GM12878 (cell line): ENCODE data around the gene NFATC1. TPM values are rescaled to one million over a fixed set of nuclear protein-coding genes. Genes with fewer than 3 reads are reported as not detected.
A peak's percentile ranks its signal among the peaks of the same experiment; 100 is the strongest.

Source experiments
- EGR1 ChIP-seq, 2 experiments: IDR thresholded peaks; 1 replicate in 1 of 2; 2 replicates in 1 of 2; pipeline ENCODE4 v1.6.1; 2011 to 2012; ENCODE audit warnings: low read depth in 2 of 2, low read length in 2 of 2, borderline replicate concordance in 1 of 2, mild to moderate bottlenecking in 1 of 2, moderate library complexity in 1 of 2
- EP300 ChIP-seq, 2 experiments: fragments of 150-350 bp in 1 of 2; IDR thresholded peaks; 2 replicates each; pipeline ENCODE4 v1.6.1; 2011 to 2012; ENCODE audit warnings: low read depth in 2 of 2, low read length in 2 of 2, borderline replicate concordance in 1 of 2, improper control_type of control experiment in 1 of 2, inconsistent platforms in 1 of 2; ENCODE audit not compliant: control insufficient read depth in 1 of 2
- MTA2 ChIP-seq: fragments of 450-650 bp; IDR thresholded peaks from 2 replicates; pipeline ENCODE4 v1.6.1; 2016; ENCODE audit warnings: low read depth, mild to moderate bottlenecking, moderate library complexity
- MYB ChIP-seq: fragments of 150-350 bp; IDR thresholded peaks from 2 replicates; pipeline ENCODE4 v1.6.1; 2014; ENCODE audit warnings: mild to moderate bottlenecking, low read depth, low read length, borderline replicate concordance
- NFIC ChIP-seq: IDR thresholded peaks from 2 replicates; pipeline ENCODE4 v1.6.1; 2012; ENCODE audit warnings: low read depth, mild to moderate bottlenecking, inconsistent platforms, low read length, moderate library complexity
- RELA ChIP-seq: fragments of 450-650 bp; IDR thresholded peaks from 2 replicates; pipeline ENCODE4 v1.8.0; 2014; ENCODE audit warnings: borderline replicate concordance; ENCODE audit not compliant: partially characterized antibody
- SREBF1 ChIP-seq: IDR thresholded peaks from 2 replicates; pipeline ENCODE4 v1.6.1; 2012; ENCODE audit warnings: mild to moderate bottlenecking, low read length
- SRF ChIP-seq, 2 experiments: IDR thresholded peaks; 2 replicates each; pipeline ENCODE4 v1.6.1; 2011; ENCODE audit warnings: low read depth in 2 of 2, low read length in 2 of 2, mild to moderate bottlenecking in 1 of 2, moderate library complexity in 1 of 2
- TAF1 ChIP-seq: IDR thresholded peaks from 2 replicates; pipeline ENCODE4 v1.6.1; 2011; ENCODE audit warnings: mild to moderate bottlenecking, low read depth, low read length, borderline replicate concordance
- TCF3 ChIP-seq: IDR thresholded peaks from 2 replicates; pipeline ENCODE4 v1.6.1; 2012; ENCODE audit warnings: low read depth, mild to moderate bottlenecking, low read length, borderline replicate concordance; ENCODE audit not compliant: insufficient read depth
- TCF7 ChIP-seq: IDR thresholded peaks from 2 replicates; pipeline ENCODE4 v1.6.1; 2014; ENCODE audit warnings: antibody characterized with exemption, borderline replicate concordance
- WRNIP1 ChIP-seq: IDR thresholded peaks from 2 replicates; pipeline ENCODE4 v1.6.1; 2011; ENCODE audit warnings: low read depth, low read length, improper control_type of control experiment, borderline replicate concordance
- ZNF24 ChIP-seq: fragments of 450-650 bp; IDR thresholded peaks from 2 replicates; pipeline ENCODE4 v1.6.1; 2017; ENCODE audit warnings: antibody characterized with exemption, mild to moderate bottlenecking
- ZSCAN29 ChIP-seq: fragments of 450-650 bp; IDR thresholded peaks from 2 replicates; pipeline ENCODE4 v1.6.1; 2017; ENCODE audit warnings: mild to moderate bottlenecking, moderate library complexity
- polyA plus RNA-seq, 11 experiments: library from polyadenylated mRNA; depleted of rRNA in 4 of 11; unstranded in 6 of 11; stranded (reverse) in 5 of 11; fragments of >200 nt; fragmentation: Nextera tagmentation in 4 of 11; fragmentation: Illumina TruSeq in 1 of 11; extraction: Ambion mirVana in 4 of 11; extraction: Trizol in 1 of 11; gene quantifications; 1 replicate in 1 of 11; 2 replicates in 10 of 11; pipeline versions ENCODE4 v1.2.1 to v1.2.3, GENCODE V29; 2011 to 2016; ENCODE audit warnings: inconsistent platforms in 2 of 11, missing spikeins in 2 of 11, low read depth in 1 of 11
- total RNA-seq, 4 experiments: library from RNA; depleted of rRNA in 3 of 4; stranded (reverse); fragments of >200 nt in 3 of 4; fragmentation: Illumina TruSeq in 1 of 4; extraction: Trizol in 1 of 4; gene quantifications; 2 replicates each; pipeline versions ENCODE4 v1.2.1 to v1.2.3, GENCODE V29; 2013 to 2021
- TF ChIP-seq, protein P1 (sequence below): fragments of 450-650 bp; IDR thresholded peaks from 2 replicates; pipeline ENCODE4 v1.6.1; 2017; ENCODE audit warnings: mild to moderate bottlenecking, moderate library complexity
- TF ChIP-seq, protein P2 (sequence below): fragments of 150-350 bp; IDR thresholded peaks from 2 replicates; pipeline ENCODE4 v1.6.1; 2014; ENCODE audit warnings: mild to moderate bottlenecking, low read depth, low read length
- TF ChIP-seq, protein P3 (sequence below): IDR thresholded peaks from 2 replicates; pipeline ENCODE4 v1.6.1; 2011; ENCODE audit warnings: mild to moderate bottlenecking, low read depth, low read length, moderate library complexity; ENCODE audit not compliant: insufficient replicate concordance
- TF ChIP-seq, protein P4 (sequence below): fragments of 450-650 bp; IDR thresholded peaks from 2 replicates; pipeline ENCODE4 v1.6.1; 2014; ENCODE audit warnings: mild to moderate bottlenecking
- TF ChIP-seq, protein P5 (sequence below): fragments of 450-650 bp; conservative IDR thresholded peaks from 2 replicates; pipeline ENCODE4 v1.6.1; 2017; ENCODE audit warnings: mild to moderate bottlenecking, moderate library complexity

NFATC1 gene
- total and polyA plus RNA-seq, 10 of the 15 experiments (the other 5 are each of a cell fraction or from before 2014, with no cell fraction given) = 0.84 to 20.8 (median 5.1) TPM

DNA sequence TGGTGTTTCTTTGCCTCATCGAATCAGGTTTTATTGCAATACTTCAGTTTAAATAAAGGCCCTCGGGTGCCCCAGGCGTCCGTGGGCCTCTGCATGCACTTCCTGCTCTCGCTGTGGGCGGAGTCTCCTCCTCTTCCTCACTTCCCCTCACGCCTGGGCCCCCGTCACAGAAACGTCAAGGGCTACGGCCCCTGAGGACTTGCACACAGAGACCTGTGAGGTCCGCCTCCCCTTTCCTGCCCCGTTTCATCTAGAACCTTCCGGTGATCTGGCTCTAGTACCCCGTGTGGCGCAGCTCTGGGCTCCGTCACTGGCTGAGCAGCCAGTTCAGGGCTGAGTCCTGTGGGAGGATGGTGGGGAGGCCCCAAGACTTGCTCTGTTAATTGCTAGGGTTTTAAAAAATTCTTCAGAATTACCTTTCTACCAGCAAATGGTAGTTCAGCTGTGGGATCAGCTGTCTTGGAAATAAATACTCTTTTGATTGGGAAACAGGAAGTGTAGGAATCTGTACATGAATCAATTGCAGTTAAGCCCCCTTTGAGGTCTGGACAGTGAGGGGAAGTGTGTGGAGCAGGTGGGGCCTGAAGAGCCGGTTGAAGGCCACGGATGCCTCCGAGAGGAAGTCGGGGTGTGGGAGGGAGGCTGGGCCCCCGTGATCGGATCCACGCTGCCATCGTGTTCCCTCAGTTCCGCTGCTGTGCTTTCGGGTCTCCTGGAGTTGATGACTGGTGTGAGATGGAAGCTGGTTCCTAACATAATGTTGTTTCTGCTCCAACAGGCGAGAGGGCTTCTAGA, 10.2 kb downstream of the NFATC1 start (continued):
- no peak for TF ChIP-seq ZNF24
- TF ChIP-seq, protein P1, sequence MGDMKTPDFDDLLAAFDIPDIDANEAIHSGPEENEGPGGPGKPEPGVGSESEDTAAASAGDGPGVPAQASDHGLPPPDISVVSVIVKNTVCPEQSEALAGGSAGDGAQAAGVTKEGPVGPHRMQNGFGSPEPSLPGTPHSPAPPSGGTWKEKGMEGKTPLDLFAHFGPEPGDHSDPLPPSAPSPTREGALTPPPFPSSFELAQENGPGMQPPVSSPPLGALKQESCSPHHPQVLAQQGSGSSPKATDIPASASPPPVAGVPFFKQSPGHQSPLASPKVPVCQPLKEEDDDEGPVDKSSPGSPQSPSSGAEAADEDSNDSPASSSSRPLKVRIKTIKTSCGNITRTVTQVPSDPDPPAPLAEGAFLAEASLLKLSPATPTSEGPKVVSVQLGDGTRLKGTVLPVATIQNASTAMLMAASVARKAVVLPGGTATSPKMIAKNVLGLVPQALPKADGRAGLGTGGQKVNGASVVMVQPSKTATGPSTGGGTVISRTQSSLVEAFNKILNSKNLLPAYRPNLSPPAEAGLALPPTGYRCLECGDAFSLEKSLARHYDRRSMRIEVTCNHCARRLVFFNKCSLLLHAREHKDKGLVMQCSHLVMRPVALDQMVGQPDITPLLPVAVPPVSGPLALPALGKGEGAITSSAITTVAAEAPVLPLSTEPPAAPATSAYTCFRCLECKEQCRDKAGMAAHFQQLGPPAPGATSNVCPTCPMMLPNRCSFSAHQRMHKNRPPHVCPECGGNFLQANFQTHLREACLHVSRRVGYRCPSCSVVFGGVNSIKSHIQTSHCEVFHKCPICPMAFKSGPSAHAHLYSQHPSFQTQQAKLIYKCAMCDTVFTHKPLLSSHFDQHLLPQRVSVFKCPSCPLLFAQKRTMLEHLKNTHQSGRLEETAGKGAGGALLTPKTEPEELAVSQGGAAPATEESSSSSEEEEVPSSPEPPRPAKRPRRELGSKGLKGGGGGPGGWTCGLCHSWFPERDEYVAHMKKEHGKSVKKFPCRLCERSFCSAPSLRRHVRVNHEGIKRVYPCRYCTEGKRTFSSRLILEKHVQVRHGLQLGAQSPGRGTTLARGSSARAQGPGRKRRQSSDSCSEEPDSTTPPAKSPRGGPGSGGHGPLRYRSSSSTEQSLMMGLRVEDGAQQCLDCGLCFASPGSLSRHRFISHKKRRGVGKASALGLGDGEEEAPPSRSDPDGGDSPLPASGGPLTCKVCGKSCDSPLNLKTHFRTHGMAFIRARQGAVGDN = peak; percentile 97
- no peak for TF ChIP-seq SRF (IDR thresholded peaks at IDR 0.05; ENCODE audit: low read depth in 2 of 2, low read length in 2 of 2)
- peak in 1 of 2 experiments; percentile 27; a peak in 2 of 4 replicates for TF ChIP-seq EP300 (IDR thresholded peaks at IDR 0.05; ENCODE audit: borderline replicate concordance in 1 of 2, control insufficient read depth in 1 of 2, low read depth in 2 of 2, low read length in 2 of 2)
- no peak for TF ChIP-seq ZSCAN29
- TF ChIP-seq TCF7 = no peak
- no peak for TF ChIP-seq TCF3
- TF ChIP-seq EGR1 (IDR thresholded peaks at IDR 0.05; ENCODE audit: borderline replicate concordance in 1 of 2, low read depth in 2 of 2, low read length in 2 of 2) = no peak
- TF ChIP-seq, protein P2, sequence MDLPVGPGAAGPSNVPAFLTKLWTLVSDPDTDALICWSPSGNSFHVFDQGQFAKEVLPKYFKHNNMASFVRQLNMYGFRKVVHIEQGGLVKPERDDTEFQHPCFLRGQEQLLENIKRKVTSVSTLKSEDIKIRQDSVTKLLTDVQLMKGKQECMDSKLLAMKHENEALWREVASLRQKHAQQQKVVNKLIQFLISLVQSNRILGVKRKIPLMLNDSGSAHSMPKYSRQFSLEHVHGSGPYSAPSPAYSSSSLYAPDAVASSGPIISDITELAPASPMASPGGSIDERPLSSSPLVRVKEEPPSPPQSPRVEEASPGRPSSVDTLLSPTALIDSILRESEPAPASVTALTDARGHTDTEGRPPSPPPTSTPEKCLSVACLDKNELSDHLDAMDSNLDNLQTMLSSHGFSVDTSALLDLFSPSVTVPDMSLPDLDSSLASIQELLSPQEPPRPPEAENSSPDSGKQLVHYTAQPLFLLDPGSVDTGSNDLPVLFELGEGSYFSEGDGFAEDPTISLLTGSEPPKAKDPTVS = peak; percentile 92
- no peak for TF ChIP-seq WRNIP1
- peak; percentile 49; the same call in 1 of the 2 replicates for TF ChIP-seq TAF1
- no peak; the same call in 1 of the 2 replicates for TF ChIP-seq MTA2
- TF ChIP-seq, protein P3, sequence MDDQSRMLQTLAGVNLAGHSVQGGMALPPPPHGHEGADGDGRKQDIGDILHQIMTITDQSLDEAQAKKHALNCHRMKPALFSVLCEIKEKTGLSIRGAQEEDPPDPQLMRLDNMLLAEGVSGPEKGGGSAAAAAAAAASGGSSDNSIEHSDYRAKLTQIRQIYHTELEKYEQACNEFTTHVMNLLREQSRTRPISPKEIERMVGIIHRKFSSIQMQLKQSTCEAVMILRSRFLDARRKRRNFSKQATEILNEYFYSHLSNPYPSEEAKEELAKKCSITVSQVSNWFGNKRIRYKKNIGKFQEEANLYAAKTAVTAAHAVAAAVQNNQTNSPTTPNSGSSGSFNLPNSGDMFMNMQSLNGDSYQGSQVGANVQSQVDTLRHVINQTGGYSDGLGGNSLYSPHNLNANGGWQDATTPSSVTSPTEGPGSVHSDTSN = no peak
- TF ChIP-seq, protein P4, sequence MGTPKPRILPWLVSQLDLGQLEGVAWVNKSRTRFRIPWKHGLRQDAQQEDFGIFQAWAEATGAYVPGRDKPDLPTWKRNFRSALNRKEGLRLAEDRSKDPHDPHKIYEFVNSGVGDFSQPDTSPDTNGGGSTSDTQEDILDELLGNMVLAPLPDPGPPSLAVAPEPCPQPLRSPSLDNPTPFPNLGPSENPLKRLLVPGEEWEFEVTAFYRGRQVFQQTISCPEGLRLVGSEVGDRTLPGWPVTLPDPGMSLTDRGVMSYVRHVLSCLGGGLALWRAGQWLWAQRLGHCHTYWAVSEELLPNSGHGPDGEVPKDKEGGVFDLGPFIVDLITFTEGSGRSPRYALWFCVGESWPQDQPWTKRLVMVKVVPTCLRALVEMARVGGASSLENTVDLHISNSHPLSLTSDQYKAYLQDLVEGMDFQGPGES = no peak
- TF ChIP-seq MYB = no peak
- TF ChIP-seq SREBF1 = no peak
- TF ChIP-seq, protein P5, sequence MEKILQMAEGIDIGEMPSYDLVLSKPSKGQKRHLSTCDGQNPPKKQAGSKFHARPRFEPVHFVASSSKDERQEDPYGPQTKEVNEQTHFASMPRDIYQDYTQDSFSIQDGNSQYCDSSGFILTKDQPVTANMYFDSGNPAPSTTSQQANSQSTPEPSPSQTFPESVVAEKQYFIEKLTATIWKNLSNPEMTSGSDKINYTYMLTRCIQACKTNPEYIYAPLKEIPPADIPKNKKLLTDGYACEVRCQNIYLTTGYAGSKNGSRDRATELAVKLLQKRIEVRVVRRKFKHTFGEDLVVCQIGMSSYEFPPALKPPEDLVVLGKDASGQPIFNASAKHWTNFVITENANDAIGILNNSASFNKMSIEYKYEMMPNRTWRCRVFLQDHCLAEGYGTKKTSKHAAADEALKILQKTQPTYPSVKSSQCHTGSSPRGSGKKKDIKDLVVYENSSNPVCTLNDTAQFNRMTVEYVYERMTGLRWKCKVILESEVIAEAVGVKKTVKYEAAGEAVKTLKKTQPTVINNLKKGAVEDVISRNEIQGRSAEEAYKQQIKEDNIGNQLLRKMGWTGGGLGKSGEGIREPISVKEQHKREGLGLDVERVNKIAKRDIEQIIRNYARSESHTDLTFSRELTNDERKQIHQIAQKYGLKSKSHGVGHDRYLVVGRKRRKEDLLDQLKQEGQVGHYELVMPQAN = no peak
- TF ChIP-seq NFIC = peak; percentile 51; the same call in 1 of the 2 replicates
- no peak for TF ChIP-seq RELA
